ENCODE results near the gene PSORS1C1. TPM values are rescaled to one million over a fixed set of nuclear protein-coding genes. Genes with fewer than 3 reads are reported as not detected.
"Not testable (repeated sequence)": the region's sequence is repeated elsewhere in the genome, so short reads cannot be mapped to it uniquely, and the experiment has no call there.

Gene PSORS1C1
- total RNA-seq, 1 experiment from 2014 or later = not detected

DNA sequence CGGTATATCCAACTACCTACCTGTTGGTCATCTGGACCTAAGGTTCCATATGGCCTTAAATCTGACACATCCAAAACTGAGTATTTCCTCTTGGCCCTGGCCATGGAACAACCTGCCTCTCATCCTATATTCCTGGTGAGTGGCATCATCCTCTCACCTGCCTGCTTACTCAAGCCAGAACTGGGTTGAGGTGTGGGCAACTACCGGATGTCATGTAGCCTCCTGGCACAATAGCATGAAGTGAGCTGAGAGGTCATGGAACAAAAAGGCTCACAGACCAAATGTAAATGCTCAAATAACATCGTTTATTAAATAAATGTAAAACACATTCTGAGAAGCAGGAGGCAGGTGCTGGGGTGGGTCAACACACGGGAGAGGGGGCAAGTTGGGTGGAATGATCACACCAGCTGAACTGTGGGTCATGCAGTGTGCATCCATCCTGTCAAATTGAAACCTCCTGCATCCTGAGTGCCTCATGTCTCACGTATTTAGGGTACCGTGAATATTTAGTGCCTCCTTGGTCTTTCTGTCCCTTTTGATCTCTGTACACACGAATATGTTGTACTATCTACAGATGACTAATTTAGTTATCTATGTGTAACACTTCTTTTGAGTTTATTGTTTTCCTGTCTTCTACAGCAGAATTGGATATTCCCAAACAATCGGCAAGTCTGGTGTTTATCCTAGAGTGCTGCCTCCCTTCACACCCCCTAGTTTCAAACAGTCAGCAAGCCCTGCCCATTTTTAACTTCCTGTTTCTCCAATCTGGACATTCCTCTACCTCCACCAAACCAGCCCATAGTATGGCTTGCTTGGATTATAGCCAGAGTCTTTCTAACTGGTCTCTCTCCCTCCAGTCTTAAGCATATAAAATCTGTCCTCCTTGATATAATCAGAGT, 63.8 kb downstream of the PSORS1C1 start:
- no peaks in the 10 kb centered on the region for H3K9me3 ChIP-seq
- H3K27me3 ChIP-seq = no peaks in the 10 kb centered on the region
- no peak for DNase-seq
- H3K4me3 ChIP-seq = no peak overlapping the region
- H3K36me3 ChIP-seq = no peaks in the 10 kb centered on the region

- DNase-seq = no peak
- no peaks in the 10 kb centered on the region for H3K9me3 ChIP-seq
Measured at GRCh38 chr6:31179042-31179386, 64.4 kb downstream of the PSORS1C1 start.

GRCh38 chr6:31179896-31180295, 65.3 kb downstream of the PSORS1C1 start:
- DNase-seq = no peak
- Histone ChIP-seq H3K36me3 (no peaks in the 10 kb centered on the region), H3K9me3 (no peaks in the 10 kb centered on the region), H3K27me3 (no peaks in the 10 kb centered on the region), H3K4me3 (no peak overlapping the region)

More at GRCh38 chr6:31179042-31179386, 64.4 kb downstream of the PSORS1C1 start:
- H3K36me3 ChIP-seq = no peaks in the 10 kb centered on the region
- no peak overlapping the region for H3K4me3 ChIP-seq
- H3K27me3 ChIP-seq = no peaks in the 10 kb centered on the region

DNA sequence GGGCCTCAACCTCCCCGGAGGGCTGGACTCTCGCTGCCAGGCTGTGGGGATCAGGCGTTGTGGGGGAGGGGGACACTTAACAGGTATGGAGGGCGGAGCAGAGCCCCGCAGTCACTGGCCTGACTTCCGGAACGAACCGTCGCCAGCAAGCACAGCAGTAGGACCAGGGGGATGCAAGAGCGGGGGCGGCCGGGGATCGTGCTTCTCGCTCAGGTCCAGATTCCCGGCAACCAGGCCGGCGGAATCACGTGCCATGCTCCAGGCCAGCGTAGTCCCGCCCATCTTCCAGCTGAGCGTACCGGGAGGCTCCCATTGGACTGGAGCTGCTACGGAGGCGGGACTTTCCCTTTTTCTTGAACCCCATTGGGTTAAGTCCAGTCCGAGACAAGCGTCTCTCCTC, 65.9 kb downstream of the PSORS1C1 start:
- H3K4me3 ChIP-seq = no peak overlapping the region
- no peaks in the 10 kb centered on the region for H3K36me3 ChIP-seq
- H3K9me3 ChIP-seq = no peaks in the 10 kb centered on the region
- H3K27me3 ChIP-seq = no peaks in the 10 kb centered on the region
- no peak for DNase-seq

GRCh38 chr6:31183287-31183686, 68.7 kb downstream of the PSORS1C1 start:
- H3K9me3 ChIP-seq, H3K4me3 ChIP-seq, H3K36me3 ChIP-seq, H3K27me3 ChIP-seq, DNase-seq: not testable (repeated sequence)

DNA sequence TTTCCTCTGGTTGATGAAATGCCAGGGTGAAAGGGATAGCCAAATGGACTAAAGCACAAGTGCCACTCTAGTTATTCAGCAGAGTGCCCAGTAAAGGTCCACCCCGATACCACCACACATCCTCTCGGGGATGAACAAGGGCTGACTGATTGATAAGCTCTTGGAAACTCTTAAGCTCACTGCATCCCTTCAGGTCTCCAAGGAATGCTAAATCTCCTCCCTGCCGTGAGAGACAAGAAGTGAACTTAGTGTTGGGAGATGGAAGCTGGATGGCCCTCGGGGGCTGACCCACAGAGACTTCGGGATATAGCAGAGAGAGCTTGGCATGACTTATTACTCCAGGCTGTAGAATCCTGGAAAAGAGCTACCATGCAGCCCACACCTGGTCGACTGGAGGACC, 69.3 kb downstream of the PSORS1C1 start:
- not testable (repeated sequence) for H3K9me3 ChIP-seq, H3K36me3 ChIP-seq, DNase-seq, H3K4me3 ChIP-seq, H3K27me3 ChIP-seq

- DNase-seq, H3K9me3 ChIP-seq, H3K36me3 ChIP-seq, H3K27me3 ChIP-seq: not testable (repeated sequence)
- H3K4me3 ChIP-seq = peak overlapping the region; percentile 51
Measured at GRCh38 chr6:31185695-31186051, 71.1 kb downstream of the PSORS1C1 start.

DNA sequence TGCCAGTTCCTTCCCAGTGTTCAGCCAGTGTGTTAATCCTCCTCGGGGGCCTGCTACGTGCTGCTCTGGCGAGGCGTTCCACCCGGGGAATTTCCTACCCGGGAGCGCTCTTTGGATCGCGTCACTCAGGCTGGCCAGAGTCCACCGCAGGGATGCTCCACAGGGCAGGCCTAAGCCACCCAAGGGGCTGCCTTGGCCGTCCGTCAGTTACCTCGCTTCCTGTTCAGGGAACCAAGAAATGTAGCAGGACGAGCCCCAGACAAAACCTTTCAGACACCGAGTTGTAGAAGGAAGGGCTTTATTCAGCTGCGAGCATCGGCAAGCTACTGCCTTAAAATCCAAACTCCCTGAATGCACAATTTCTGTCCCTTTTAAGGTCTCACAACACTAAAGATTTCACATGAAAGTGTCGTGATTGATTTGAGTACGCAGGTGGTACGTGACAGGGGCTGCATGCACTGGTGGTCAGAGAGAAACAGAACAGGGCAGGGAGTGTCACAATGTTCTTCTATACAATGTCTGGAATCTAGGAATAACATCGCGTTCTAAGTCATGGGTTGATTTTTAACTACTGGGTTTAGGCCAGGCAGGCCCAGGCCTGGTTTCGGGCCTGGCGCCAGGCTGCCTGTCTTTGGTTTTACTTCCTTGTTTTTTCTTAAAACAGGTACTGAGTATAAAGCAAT, 71.6 kb downstream of the PSORS1C1 start:
- no peaks in the 10 kb centered on the region for H3K36me3 ChIP-seq
- no peaks in the 10 kb centered on the region for H3K27me3 ChIP-seq
- peak; percentile 86 for DNase-seq
- H3K4me3 ChIP-seq = peak overlapping the region; percentile 51
- no peaks in the 10 kb centered on the region for H3K9me3 ChIP-seq

DNA sequence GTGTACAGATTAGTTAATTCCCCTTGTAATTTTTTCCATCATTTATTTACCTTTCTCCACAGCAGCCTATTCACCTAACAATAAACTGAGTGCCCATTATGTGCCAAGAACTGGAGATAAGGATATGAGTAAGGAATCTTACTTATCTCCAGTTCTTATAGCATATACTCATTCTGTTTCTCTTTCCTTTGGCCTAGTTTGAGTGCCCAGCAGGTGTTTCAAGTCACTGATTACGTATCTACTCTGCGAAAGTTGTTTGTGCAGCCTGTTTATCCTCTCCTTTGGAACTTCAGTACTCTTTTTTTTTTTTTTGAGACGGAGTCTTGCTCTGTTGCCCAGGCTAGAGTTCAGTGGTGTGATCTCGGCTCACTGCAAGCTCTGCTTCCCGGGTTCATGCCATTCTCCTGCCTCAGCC, 73.2 kb downstream of the PSORS1C1 start:
- Histone ChIP-seq H3K36me3 (no peaks in the 10 kb centered on the region), H3K9me3 (no peaks in the 10 kb centered on the region), H3K4me3 (no peak overlapping the region), H3K27me3 (no peaks in the 10 kb centered on the region)
- no peak for DNase-seq

GRCh38 chr6:31189223-31189622, 74.6 kb downstream of the PSORS1C1 start:
- H3K27me3 ChIP-seq, H3K36me3 ChIP-seq, H3K4me3 ChIP-seq, H3K9me3 ChIP-seq, DNase-seq: not testable (repeated sequence)

Other genes with a start within 250 kb of the PSORS1C1 start
- gene DDR1, start 230.3 kb upstream of the PSORS1C1 start, total RNA-seq (2014; rRNA removed; shearing (Covaris generic); ENCODE audit: low replicate concordance) = 16.7 and 52.0 TPM in 2 replicates
- gene GTF2H4, start 206.6 kb upstream of the PSORS1C1 start, total RNA-seq (2014; rRNA removed; shearing (Covaris generic); ENCODE audit: low replicate concordance) = 18.8 and 26.4 TPM in 2 replicates
- gene VARS2, start 200.6 kb upstream of the PSORS1C1 start, total RNA-seq (2014; rRNA removed; shearing (Covaris generic); ENCODE audit: low replicate concordance) = 10.7 and 23.6 TPM in 2 replicates
- gene SFTA2, start 182.6 kb upstream of the PSORS1C1 start, total RNA-seq (2014; rRNA removed; shearing (Covaris generic); ENCODE audit: low replicate concordance) = not detected in 2 replicates
- not detected in 2 replicates for gene MUCL3, start 173.8 kb upstream of the PSORS1C1 start, total RNA-seq (2014; rRNA removed; shearing (Covaris generic); ENCODE audit: low replicate concordance)
- not detected in 2 replicates for gene MUC21, start 131.1 kb upstream of the PSORS1C1 start, total RNA-seq (2014; rRNA removed; shearing (Covaris generic); ENCODE audit: low replicate concordance)
- not detected in 2 replicates for gene MUC22, start 104.3 kb upstream of the PSORS1C1 start, total RNA-seq (2014; rRNA removed; shearing (Covaris generic); ENCODE audit: low replicate concordance)
- gene C6orf15, start 2.2 kb upstream of the PSORS1C1 start, total RNA-seq (2014; rRNA removed; shearing (Covaris generic); ENCODE audit: low replicate concordance) = 0.91 TPM in 1 of 2 replicates, not detected in the other
- gene CDSN, start 5.6 kb downstream of the PSORS1C1 start, total RNA-seq (2014; rRNA removed; shearing (Covaris generic); ENCODE audit: low replicate concordance) = not detected in 2 replicates
- gene PSORS1C2, start 24.3 kb downstream of the PSORS1C1 start, total RNA-seq (2014; rRNA removed; shearing (Covaris generic); ENCODE audit: low replicate concordance) = not detected in 2 replicates
- 9.6 and 21.7 TPM in 2 replicates for gene CCHCR1, start 43.0 kb downstream of the PSORS1C1 start, total RNA-seq (2014; rRNA removed; shearing (Covaris generic); ENCODE audit: low replicate concordance)
- 17.3 and 25.0 TPM in 2 replicates for gene TCF19, start 43.8 kb downstream of the PSORS1C1 start, total RNA-seq (2014; rRNA removed; shearing (Covaris generic); ENCODE audit: low replicate concordance)
- gene POU5F1, start 55.9 kb downstream of the PSORS1C1 start, total RNA-seq (2014; rRNA removed; shearing (Covaris generic); ENCODE audit: low replicate concordance) = 1.3 and 4.3 TPM in 2 replicates
- gene HLA-C, start 157.3 kb downstream of the PSORS1C1 start, total RNA-seq (2014; rRNA removed; shearing (Covaris generic); ENCODE audit: low replicate concordance) = 252 and 364 TPM in 2 replicates
- 35.3 and 69.1 TPM in 2 replicates for gene HLA-B, start 242.4 kb downstream of the PSORS1C1 start, total RNA-seq (2014; rRNA removed; shearing (Covaris generic); ENCODE audit: low replicate concordance)